Fibroblast of peridontal ligament (primary cell): ENCODE data around the gene SLC6A18.

Source experiments
- DNase-seq: peaks from one replicate; pipeline ENCODE4 v3.0.0-alpha.2; 2010; ENCODE audit errors: extremely low read depth

Gene SLC6A18, protein sequence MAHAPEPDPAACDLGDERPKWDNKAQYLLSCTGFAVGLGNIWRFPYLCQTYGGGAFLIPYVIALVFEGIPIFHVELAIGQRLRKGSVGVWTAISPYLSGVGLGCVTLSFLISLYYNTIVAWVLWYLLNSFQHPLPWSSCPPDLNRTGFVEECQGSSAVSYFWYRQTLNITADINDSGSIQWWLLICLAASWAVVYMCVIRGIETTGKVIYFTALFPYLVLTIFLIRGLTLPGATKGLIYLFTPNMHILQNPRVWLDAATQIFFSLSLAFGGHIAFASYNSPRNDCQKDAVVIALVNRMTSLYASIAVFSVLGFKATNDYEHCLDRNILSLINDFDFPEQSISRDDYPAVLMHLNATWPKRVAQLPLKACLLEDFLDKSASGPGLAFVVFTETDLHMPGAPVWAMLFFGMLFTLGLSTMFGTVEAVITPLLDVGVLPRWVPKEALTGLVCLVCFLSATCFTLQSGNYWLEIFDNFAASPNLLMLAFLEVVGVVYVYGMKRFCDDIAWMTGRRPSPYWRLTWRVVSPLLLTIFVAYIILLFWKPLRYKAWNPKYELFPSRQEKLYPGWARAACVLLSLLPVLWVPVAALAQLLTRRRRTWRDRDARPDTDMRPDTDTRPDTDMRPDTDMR

GRCh38 chr5:1225081-1225480 is at the start of gene SLC6A18:
TSS of gene SLC6A18 (plus strand) at chr5:1225381. CDS start at chr5:1225478, 97 bp downstream.
- no peak for DNase-seq

DNA sequence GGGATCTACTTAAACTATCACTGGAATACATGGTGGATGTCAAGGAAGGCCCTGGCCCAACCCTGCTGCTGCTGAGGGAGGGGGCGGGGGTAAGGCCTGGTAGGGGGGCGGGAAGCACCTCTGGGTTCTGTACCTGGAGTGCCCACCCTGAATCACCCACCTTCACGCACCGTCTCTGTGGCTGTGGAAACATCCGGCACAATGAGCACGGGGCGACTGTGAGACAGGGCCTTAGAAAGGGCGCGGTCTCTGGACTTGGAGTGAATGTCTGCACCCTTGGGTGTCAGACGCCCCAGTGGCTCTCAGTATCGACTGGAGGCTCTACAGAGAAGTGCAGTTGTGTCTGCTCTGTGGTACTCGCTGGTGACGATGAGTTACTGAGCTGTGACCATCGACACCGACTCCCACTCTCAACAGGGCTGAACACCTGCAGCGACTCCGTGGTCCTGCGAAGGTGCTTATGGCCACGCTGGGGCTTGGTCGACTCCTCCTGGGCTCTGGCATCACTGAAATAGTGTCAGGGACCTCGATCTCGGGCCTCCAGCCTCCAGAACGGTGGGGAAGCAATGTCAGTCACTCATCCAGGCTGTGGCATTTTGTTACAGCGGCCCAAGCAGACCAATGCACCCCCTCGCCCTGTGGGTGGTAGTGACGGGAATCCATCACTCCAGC is 49.2 kb upstream of the SLC6A18 start:
- no peak for DNase-seq

DNA sequence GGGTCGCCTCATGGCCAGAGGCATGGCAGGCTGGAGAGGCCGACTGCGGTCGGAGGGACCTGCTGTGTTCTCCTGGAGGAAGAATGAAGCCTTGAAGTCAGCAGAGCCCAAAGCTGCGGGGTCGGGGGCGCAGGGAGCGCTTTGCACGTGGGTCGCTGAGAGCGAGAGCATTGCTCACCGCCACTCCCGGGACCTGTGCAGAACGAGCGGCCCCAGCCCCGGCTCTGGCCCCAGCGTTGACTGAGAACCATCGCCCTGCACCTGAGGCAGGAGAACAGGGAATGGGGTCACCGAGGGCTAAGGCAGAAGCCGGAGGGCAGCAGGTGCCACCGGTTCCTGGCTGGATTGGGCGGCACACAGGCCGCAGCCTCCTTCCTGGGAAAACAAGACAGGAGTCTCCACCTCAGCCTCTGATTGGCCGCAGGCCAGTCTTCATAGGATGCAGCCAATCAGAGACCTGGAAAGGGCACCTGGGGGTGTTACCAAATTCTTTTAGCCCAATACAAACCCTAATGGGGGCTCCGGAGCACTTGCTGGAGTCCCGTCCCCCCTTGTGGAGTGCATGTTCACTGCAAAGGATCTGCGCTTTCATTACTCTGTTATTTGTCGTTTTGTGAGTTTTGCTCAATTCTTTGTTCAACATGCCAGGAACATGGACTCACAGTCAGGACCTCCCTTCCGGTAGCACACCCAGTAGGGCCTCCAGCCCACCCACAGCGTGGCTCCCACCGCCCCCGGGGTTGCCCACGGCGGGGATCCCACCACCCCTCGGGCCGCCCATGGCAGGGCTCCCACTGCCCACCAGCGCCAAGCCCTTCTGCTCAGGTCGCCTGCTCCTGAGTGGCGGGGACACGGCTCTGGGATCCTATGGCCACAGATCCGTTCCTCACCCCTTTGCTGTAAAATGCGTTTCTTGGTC is 48.4 kb upstream of the SLC6A18 start:
- DNase-seq, result no peak

- no peak for DNase-seq
Observed at GRCh38 chr5:1177826-1178528, 47.2 kb upstream of the SLC6A18 start.

GRCh38 chr5:1178529-1179382 is 46.4 kb upstream of the SLC6A18 start:
- DNase-seq, result no peak

DNA sequence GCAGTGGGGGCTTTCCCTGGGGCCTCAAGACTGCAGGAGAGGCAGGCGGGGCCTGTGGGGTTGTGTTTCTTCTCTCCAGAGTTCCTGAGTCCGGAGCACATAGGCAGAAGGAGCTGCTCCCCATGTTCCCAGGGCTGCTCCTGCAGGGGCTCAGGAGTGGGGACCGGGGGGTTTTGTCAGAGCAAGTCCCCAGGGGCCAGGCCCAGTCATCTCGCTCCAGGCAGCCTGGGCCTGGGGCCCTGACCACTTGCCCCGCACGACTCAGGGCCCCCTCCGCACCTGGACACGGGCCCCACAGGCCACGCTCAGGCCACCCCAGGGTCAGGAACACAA is 45.8 kb upstream of the SLC6A18 start:
- no peak for DNase-seq

- DNase-seq, result no peak
Observed at GRCh38 chr5:1180096-1180495, 45.1 kb upstream of the SLC6A18 start.

DNA sequence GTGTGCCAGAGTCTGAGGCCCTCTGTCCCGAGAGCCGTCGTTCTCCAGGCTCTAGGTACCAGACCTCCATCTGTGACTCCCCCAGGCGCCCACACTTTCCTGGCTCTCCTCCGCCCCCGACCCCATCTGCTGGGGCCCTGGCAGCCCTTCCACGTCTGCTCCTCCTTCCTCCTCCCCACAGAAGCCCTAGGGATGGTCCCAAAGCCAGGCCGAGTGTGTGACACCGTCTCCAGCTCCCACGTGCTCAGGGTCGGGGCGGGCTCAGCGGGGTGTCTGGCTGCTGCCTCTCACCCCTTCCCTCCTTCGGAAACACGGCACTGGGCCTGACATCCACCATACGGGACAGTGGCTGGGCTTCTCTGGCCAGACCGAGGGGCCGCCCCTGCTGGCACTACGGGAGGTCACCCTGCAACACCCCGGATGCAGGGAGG is 44.3 kb upstream of the SLC6A18 start:
- DNase-seq, result no peak

- no peak for DNase-seq
Observed at GRCh38 chr5:1181451-1182359, 43.5 kb upstream of the SLC6A18 start.

DNA sequence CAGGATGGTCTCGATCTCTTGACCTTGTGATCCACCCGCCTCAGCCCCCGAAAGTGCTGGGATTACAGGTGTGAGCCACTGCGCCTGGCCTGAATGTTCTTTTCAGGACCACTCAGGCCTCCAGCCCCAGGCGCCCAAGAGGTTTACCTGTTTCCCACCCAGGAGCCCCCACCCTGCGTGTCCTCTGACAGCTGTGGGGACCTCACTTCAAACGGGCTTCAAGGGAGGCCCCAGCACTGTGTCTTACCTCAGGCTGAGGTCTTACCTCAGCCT is 42.9 kb upstream of the SLC6A18 start:
- DNase-seq, result no peak

GRCh38 chr5:1182633-1183423 is 42.4 kb upstream of the SLC6A18 start:
- no peak for DNase-seq

DNA sequence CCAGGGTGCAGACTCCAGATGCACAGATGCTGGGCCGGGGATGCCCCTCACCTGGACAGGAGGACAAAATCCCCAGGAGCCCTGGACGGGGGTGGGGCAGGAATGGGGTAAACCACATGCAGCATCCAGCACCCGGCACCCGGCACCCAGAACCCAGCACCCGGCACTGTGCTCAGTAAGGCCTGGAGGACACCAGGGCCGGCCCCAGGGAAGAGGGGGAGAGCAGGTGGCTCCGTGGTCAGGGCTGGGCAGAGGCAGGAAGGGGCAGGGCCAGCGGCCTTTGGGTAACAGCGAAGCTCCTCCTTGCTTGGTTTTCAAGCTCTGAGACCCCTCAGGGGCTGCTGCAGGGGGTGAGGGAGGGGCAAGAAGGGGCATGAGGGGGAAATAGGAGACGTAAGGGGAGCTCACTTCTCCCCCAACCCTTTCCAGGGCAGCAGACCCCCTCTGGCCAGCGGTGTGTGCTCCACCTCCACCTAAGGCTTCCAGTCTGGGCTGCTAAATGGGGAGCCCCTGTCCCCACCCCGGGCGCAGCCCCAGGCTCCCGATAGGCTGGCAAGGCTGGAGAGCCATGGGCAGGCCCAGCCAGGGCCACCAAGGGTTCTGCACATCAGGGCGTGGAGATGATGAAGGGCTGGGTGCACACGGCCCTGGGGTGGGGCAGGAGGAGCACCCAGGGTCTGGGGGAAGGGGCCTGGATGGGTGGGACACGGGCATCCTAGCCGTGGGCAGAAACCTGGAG is 41.6 kb upstream of the SLC6A18 start:
- DNase-seq, result no peak

DNA sequence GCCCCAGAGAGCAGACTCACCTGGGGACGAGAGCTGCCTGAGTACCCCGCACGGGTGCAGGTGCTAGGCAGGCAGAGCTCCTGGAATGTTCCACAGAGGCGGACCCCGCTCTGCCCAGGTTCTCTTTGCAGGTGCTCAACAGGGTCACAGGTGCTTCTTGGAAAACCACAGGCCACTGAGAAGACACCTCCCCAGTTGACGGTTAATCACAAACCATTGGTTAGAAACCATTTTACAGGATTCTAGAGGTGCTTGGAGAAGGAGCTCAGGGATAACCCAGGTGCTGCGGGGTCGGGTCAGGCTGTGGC is 41.1 kb upstream of the SLC6A18 start:
- DNase-seq, result no peak

- DNase-seq, result no peak
Observed at GRCh38 chr5:1184481-1184880, 40.7 kb upstream of the SLC6A18 start.

DNA sequence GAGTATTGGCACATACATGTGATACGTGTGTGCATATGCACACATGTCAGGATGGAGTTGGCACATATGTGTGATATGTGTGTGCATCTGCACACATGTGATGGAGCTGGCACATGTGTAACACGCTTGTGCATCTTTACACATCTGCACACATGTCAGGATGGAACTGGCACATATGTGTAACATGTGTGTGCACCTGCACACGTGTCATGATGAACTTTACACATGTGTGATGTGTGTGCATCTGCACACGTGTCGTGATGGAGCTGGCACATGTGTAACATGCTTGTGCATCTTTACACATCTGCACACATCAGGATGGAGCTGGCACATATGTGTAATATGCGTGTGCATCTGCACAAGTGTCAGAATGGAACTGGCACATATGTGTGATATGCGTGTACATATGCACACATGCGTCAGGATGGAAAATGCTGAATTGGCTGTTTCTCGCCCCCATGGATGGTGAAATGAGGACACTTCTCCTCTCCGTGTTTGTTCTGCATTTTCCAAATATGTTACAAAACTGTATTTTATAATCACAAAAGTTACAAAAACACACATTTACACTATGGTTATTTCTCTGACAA is 40.0 kb upstream of the SLC6A18 start:
- no peak for DNase-seq

- no peak for DNase-seq
Observed at GRCh38 chr5:1185629-1186350, 39.4 kb upstream of the SLC6A18 start.
